ENCODE measurements around the gene LRRN4CL. TPM values are rescaled to one million over a fixed set of nuclear protein-coding genes. Genes with fewer than 3 reads are reported as not detected.
A peak's percentile ranks its signal among the peaks of the same experiment; 100 is the strongest.
"Not testable (repeated sequence)": the region's sequence is repeated elsewhere in the genome, so short reads cannot be mapped to it uniquely, and the experiment has no call there.

LRRN4CL gene
- under 1 TPM; 0.16 to 0.21 TPM for total RNA-seq

DNA sequence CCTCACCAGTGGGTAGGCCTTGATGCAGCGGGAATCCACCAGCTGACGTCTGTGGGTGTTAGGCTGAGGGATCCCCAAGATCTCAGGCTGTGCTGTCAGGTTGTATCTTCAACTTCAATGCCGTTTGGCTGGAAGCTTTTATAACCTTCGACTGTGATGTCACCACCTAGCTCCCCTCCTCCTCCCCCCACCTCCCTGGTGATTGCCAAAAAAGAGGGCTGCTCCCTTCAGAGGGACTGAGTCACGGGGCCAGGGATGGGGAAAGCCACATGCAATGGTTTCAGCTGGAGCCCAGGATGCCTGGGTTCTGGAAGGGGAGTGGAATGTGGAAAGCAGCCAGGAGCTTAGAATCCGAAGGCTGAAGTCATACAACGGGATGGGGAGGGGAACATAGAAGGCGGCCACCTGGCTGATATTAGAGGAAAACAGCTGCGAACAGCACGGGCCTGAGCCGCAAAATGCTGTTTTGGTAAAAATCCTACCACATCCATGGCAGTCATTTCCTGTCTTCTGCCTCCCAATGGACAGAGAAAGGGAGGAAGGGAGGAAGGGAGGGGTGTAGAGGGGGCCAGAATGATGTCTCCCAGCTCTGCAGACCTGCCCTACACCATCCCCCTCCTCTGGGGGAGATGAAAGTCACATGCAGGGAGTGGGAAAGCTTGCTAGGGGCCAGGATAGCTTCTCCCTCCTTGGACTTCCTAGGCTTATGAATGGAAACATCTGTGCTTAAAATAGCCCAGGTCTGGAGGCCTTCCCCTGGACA, at the start of gene LRRN4CL:
TSS of gene LRRN4CL (minus strand) at position 110 of the 763 bp plus-strand sequence. CDS start 1,022 bp downstream, outside the sequence.
- H3K36me3 Mint-ChIP-seq: peaks cover 15% of the 10 kb centered on the region
- no peaks in the 10 kb centered on the region for H3K4me1 Mint-ChIP-seq

DNA sequence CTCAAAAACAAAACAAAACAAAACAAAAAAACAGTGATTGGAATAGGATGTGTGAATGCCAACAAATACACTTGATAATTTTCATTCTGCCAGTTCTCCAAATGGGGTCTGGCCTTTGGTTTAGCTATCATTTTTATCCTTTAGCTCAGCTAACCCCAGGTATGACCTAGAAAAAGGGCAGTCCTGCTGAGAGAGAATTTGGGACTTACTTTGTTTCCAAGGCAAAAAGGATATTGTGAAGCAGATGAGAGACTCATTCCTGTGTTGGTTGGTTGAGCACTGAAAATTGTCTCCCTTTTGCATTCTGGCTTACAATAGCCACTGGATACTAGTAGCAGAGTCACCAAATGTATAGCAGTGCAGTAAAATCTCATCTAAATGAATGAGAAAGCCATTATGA, 47.9 kb upstream of the LRRN4CL start:
- H3K9me3 Mint-ChIP-seq: no peaks in the 10 kb centered on the region
- H3K36me3 Mint-ChIP-seq: peaks cover 4% of the 10 kb centered on the region
- DNase-seq: no peak
- H3K4me1 Mint-ChIP-seq: peaks cover 8% of the 10 kb centered on the region
- no peak overlapping the region for H3K4me3 Mint-ChIP-seq
- H3K27me3 Mint-ChIP-seq: no peaks in the 10 kb centered on the region
- no peak overlapping the region for H3K27ac Mint-ChIP-seq

More for the DNA sequence above, at the start of gene LRRN4CL:
- Mint-ChIP-seq H3K4me3 (no peak within 1 kb of the TSS), H3K27me3 (peaks cover 19% of the 10 kb centered on the region), H3K9me3 (no peaks in the 10 kb centered on the region), H3K27ac (no peak within 1 kb of the TSS)
- DNase-seq: no peak

DNA sequence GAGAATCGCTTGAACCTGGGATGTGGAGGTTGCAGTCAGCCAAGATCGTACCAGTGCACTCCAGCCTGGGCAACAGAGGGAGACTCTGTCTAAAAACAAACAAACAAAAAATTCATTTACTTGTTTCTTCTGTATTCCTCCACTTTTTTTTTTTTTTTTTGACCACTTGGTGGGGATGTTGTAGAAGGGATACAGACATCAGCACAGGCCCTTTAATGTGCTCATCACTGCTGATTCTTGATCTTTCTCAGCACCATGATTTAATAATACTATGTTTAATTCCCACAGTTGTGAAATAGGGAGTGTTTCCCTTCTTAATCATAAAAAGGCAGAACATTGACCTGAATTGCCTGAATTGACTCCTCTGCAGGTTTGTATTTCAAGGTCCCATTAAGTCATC, 43.5 kb upstream of the LRRN4CL start:
- no peaks in the 10 kb centered on the region for H3K27me3 Mint-ChIP-seq
- H3K27ac Mint-ChIP-seq: no peak overlapping the region
- H3K36me3 Mint-ChIP-seq: peaks cover 7% of the 10 kb centered on the region
- no peak for DNase-seq
- H3K4me3 Mint-ChIP-seq: no peak overlapping the region
- peaks cover 16% of the 10 kb centered on the region for H3K4me1 Mint-ChIP-seq
- no peaks in the 10 kb centered on the region for H3K9me3 Mint-ChIP-seq

DNA sequence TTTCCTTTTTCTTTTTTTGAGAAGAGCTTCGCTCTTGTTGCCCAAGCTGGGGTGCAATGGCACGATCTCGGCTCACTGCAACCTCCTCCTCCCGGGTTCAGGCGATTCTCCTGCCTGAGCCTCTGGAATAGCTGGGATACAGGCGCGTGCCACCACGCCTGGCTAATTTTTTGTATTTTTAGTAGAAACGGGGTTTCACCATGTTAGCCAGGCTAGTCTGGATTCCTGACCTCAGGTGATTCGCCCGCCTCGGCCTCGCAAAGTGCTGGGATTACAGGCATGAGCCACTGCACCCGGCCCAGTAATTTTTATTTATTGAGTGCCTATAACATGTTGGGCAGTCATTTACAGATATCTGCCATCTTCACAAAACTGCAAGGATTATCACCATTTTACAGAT, 40.7 kb upstream of the LRRN4CL start:
- peaks cover 25% of the 10 kb centered on the region for H3K36me3 Mint-ChIP-seq
- H3K27ac Mint-ChIP-seq: not testable (repeated sequence)

DNA sequence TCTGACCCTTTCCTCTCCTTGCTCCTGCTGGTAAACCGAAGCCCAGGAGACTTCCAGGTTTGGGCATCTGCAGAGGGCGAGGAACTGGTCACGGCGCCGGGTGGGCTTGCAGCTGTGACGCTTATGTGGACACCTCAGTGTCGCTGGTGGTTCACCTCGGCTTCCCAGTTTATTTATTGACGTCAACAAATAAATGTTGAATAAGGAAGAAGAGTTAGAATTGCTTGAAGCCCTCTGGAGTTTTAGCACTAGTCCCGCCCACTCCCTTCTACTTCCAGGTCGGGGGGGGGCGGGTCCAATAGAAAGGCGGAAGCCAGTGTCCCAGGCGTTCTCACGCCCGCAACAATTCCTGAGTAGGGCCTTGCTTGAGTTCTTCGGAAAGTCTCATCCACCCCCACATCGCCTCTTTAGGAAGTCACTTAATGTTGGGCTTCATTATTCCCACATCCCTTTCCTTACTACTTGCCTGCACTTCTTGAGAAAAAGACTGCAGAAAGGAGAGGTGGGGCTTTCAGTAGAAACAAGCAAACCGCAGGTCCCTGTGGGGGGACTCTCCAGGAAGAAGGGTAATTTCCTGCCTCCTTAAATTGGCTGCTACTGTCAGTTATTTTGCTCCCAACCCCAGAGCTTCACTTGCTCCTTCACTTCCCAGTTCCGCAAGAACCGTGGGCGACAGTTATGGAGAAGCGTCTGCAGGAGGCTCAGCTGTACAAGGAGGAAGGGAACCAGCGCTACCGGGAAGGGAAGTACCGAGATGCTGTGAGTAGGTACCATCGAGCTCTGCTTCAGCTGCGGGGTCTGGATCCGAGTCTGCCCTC, 39.0 kb upstream of the LRRN4CL start, which contains the start of gene TTC9C:
TSS of gene TTC9C (plus strand) at position 316 of the 818 bp plus-strand sequence. CDS start at position 679, 363 bp downstream.
- Mint-ChIP-seq H3K4me3 (peak within 1 kb of the TSS; percentile 99), H3K9me3 (no peaks in the 10 kb centered on the region), H3K36me3 (peaks cover 41% of the 10 kb centered on the region), H3K27ac (peak within 1 kb of the TSS; percentile 98), H3K27me3 (peaks cover 3% of the 10 kb centered on the region), H3K4me1 (peaks cover 33% of the 10 kb centered on the region)
- peak; percentile 77 for DNase-seq

More for the DNA sequence above, 40.7 kb upstream of the LRRN4CL start:
- Mint-ChIP-seq H3K4me1 (peaks cover 20% of the 10 kb centered on the region), H3K4me3 (peak overlapping the region; percentile 99)
- not testable (repeated sequence) for DNase-seq, H3K9me3 Mint-ChIP-seq, H3K27me3 Mint-ChIP-seq

DNA sequence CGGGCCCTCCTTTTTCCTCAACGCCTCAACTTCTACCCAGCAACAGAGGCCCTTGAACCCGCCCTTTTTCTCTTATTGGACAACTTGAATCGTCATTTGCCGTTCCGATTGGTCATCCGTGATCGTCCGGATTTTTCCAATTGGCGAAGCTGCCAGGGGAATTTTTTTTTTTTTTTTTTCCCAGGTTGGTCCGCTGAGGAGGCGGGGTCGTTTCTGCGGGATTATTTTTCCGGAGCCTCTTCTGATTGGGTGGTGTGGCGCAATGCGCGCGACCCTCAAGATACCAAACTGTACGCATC, 38.5 kb upstream of the LRRN4CL start:
- Mint-ChIP-seq H3K36me3 (peaks cover 42% of the 10 kb centered on the region), H3K4me1 (peaks cover 30% of the 10 kb centered on the region), H3K27me3 (peaks cover 3% of the 10 kb centered on the region), H3K9me3 (no peaks in the 10 kb centered on the region), H3K4me3 (peak overlapping the region; percentile 99), H3K27ac (peak overlapping the region; percentile 98)
- peak; percentile 81 for DNase-seq

DNA sequence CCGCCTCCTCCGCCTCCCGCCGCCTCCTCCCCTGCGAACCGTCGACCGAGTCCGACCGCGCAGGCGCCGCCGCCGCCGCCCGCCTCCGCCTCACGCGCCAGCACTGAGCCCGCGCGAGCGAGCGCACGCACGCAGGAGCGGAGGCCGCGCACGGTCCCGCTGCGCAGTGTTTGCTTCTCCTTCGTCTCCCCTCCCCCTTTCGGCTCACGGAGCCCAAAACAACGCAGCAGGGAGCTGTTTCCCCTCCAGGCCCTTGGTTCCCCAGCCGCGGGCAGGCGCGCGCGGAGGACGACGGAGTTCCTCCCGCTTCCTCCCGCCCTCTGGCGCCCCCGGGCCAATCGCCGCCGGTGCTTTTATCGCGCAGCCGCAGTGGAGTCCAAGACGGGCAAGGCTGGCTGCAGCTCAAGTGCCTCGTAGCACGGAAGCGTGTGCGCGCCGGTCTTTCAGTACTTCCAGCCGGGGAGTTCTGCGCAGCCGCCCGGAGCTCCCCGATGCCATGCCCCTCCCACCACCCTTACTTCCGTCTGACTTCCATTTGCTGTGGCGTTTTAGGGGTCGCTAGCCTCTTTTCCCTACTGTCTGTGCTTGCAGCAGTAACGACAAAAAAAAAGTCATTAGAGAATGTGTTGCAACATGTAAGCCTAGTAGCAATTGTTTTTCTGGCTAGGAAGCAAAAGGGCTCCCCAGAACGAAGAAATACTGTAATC, 38.0 kb upstream of the LRRN4CL start, which contains the start of gene HNRNPUL2:
TSS of gene HNRNPUL2 (minus strand) at position 293 of the 707 bp plus-strand sequence. CDS start 301 bp downstream, outside the sequence.
- H3K36me3 Mint-ChIP-seq: peaks cover 47% of the 10 kb centered on the region
- H3K27ac Mint-ChIP-seq: peak within 1 kb of the TSS; percentile 98
- H3K27me3 Mint-ChIP-seq: peaks cover 3% of the 10 kb centered on the region
- H3K4me1 Mint-ChIP-seq: peaks cover 32% of the 10 kb centered on the region
- peak; percentile 100 for DNase-seq
- no peaks in the 10 kb centered on the region for H3K9me3 Mint-ChIP-seq
- peak within 1 kb of the TSS; percentile 99 for H3K4me3 Mint-ChIP-seq

DNA sequence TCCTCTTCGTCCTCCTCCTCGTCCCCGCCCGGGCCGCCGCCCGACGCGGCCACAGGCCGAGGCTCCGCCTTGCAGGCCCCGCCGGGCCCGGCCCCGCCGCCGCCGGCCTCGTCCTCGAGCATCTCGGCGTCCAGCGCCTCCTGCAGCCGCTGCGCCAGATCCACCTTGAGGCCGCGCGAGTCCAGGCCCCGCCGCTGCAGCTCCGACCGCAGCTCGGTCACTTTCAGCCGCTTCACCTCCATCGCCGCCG, 37.5 kb upstream of the LRRN4CL start:
- Mint-ChIP-seq H3K4me1 (peaks cover 36% of the 10 kb centered on the region), H3K4me3 (peak overlapping the region; percentile 99)

DNA sequence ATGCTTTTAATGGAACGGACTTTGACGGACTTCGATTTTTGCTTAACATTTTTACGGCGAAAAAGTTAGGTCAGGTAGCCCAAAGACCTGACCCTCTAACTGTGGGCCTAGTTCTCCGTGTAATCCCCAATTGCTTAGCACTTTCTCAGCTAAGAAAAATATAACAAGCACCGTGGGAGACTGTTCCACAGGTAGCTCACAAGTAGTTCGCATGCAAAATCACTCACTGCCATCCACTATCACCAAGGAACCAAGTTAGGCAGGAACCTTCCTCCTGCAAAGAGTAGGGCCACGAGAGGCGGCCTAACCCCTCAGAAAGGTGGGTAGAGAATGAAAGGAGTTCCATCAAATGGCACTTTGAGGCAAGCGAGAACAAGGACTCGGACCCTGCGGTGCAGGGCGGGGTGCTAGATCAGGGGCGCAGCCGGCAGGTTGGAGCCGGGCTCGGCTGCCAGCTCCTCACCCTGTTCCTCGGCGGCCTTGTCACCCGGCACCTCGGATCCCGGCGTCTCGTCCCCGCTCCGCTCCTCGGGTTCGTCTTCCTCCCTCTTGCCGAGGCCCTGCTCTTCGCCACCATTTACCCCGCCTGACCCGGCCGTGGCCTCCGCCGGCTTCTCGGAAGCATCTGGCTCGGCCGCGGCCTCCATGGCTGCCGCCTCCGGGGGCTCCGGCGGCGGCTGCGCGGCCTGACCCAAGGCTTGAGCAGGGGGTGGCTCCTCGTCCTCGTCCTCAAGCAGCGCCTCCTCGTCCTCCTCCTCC, 37.0 kb upstream of the LRRN4CL start:
- H3K27ac Mint-ChIP-seq: peak overlapping the region; percentile 98
- DNase-seq: no peak
- H3K9me3 Mint-ChIP-seq: no peaks in the 10 kb centered on the region
- peaks cover 3% of the 10 kb centered on the region for H3K27me3 Mint-ChIP-seq
- H3K4me3 Mint-ChIP-seq: peak overlapping the region; percentile 99
- peaks cover 54% of the 10 kb centered on the region for H3K36me3 Mint-ChIP-seq
- peaks cover 37% of the 10 kb centered on the region for H3K4me1 Mint-ChIP-seq

More for the DNA sequence above, 37.5 kb upstream of the LRRN4CL start:
- Mint-ChIP-seq H3K27ac (peak overlapping the region; percentile 98), H3K9me3 (no peaks in the 10 kb centered on the region), H3K27me3 (peaks cover 3% of the 10 kb centered on the region), H3K36me3 (peaks cover 52% of the 10 kb centered on the region)
- no peak for DNase-seq

DNA sequence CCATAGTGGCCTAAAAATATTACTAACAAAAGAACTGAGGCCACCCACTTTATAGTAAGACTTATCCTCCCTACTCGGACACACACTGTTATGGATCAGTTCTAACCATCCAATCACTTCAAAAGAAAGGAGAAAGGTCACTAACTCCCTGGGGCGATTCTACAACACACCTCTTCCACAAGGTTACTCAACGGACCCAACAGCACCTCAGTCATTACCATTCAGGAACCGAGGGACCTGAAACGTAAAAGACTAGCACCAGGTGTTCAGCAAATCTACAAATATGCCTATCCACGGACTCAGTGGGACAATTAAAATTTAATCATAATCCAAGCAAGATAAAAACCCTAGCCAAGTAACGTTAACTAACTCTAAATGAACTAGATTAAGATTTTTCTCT, 36.3 kb upstream of the LRRN4CL start:
- H3K36me3 Mint-ChIP-seq: peaks cover 53% of the 10 kb centered on the region
- peak overlapping the region; percentile 99 for H3K4me3 Mint-ChIP-seq
- no peaks in the 10 kb centered on the region for H3K9me3 Mint-ChIP-seq
- H3K4me1 Mint-ChIP-seq: peaks cover 34% of the 10 kb centered on the region
- no peak for DNase-seq
- peak overlapping the region; percentile 98 for H3K27ac Mint-ChIP-seq
- peaks cover 3% of the 10 kb centered on the region for H3K27me3 Mint-ChIP-seq

DNA sequence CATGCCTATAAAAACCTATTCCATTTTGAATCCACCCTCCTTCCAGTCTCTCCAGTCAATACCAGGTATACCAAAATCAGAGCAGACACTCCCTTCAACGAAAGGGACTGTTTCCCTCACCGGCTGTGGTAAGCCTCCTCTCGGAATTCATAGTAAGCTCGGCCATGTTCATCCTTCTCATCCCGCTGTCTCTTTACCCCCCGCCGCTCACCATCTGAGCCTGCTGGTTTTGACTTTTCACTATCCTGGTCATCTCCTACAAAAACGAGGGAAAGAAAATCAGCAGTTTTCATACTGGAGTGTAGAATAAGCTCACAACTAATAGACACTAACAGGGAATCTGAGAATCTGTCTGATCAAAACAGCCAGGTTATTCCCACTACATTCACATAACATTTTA, 34.8 kb upstream of the LRRN4CL start:
- Mint-ChIP-seq H3K27me3 (peaks cover 3% of the 10 kb centered on the region), H3K36me3 (peaks cover 65% of the 10 kb centered on the region), H3K4me1 (peaks cover 37% of the 10 kb centered on the region), H3K27ac (peak overlapping the region; percentile 36), H3K9me3 (no peaks in the 10 kb centered on the region), H3K4me3 (peak overlapping the region; percentile 99)
- DNase-seq: no peak

DNA sequence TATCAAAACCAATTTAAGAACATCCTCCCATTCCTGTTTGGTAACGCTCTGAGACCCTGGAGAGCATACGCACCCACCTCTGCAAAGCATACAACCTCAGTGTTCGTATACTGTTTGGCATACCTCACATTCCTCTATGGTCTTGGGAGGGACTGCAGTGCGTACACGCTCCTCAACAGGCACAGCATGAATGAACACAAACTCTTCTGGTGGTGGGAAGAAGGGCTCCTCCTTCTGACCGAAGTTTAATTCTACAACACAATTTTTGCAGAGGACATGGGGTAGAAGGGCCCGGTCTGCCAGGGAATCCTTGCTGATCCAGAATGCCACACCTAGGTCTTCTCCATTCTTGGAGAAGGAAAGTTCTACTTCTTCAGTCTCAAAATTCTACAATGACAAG, 32.7 kb upstream of the LRRN4CL start:
- no peak for DNase-seq
- Mint-ChIP-seq H3K4me3 (no peak overlapping the region), H3K36me3 (peaks cover 70% of the 10 kb centered on the region), H3K27ac (no peak overlapping the region), H3K27me3 (no peaks in the 10 kb centered on the region), H3K9me3 (no peaks in the 10 kb centered on the region), H3K4me1 (peaks cover 42% of the 10 kb centered on the region)

DNA sequence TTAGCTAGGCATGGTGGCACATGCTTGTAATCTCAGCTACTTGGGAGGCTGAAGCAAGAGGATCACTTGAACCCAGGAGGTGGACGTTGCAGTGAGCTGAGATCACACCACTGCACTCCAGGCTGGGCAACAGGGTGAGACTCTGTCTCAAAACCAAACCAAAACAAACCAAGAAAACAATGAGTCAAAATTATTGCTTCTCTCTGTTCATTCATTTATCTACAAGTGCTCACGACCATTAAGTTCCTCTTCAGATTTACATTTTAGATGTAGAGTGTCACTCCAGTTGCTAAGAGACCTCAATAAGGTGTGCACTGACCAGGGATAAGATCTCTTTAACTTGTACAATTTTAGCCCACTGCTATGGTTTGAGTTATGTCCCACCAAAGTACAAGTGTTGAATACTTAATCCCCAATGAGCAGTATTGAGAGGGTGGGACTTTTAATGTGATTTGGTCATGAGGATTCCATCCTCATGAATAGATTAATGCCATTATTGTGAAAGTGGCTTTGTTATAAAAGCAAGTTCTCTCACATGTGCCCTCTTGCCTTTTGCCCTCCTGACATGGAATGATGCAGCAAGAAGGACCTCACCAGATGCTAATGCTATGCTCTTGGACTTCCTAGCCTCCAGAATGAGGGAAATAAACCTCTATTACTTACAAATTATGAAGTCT, 30.1 kb upstream of the LRRN4CL start:
- no peaks in the 10 kb centered on the region for H3K9me3 Mint-ChIP-seq
- no peaks in the 10 kb centered on the region for H3K27me3 Mint-ChIP-seq
- H3K4me1 Mint-ChIP-seq: peaks cover 47% of the 10 kb centered on the region
- peak overlapping the region; percentile 60 for H3K27ac Mint-ChIP-seq
- H3K36me3 Mint-ChIP-seq: peaks cover 60% of the 10 kb centered on the region
- no peak overlapping the region for H3K4me3 Mint-ChIP-seq
- no peak for DNase-seq

DNA sequence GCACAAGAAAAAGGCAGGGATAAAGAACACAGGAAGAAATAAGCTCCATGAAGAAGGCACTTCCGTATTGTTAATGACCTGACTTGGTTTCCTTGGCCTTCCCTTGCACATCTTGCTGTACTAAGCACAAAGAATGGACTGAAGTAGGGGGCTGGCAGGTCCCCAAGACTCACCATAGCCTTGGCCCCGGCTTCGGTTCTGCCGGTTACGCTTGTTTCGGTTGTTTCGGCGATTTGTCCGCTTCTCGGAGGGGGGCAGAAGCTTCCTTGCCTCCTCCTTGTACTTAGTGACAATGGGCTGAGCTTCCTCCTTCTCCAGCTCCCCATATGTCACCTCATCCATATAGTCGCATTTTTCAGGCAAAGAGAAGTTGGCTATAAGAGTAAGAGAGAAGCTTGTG, 27.5 kb upstream of the LRRN4CL start:
- no peak overlapping the region for H3K27ac Mint-ChIP-seq
- DNase-seq: no peak
- H3K36me3 Mint-ChIP-seq: peaks cover 52% of the 10 kb centered on the region
- no peaks in the 10 kb centered on the region for H3K9me3 Mint-ChIP-seq
- H3K4me3 Mint-ChIP-seq: no peak overlapping the region
- H3K4me1 Mint-ChIP-seq: peaks cover 49% of the 10 kb centered on the region
- H3K27me3 Mint-ChIP-seq: no peaks in the 10 kb centered on the region

Measured in activated naive CD8-positive, alpha-beta T cell treated with anti-CD3 and anti-CD28 coated beads for 36 hours (primary cell).